CD4-positive, alpha-beta T cell treated with Interleukin-15 for 4 hours (primary cell): ENCODE measurements around the gene PTPRD.

Experiments used
- DNase-seq: peaks from one replicate; pipeline ENCODE4 v3.0.0-alpha.2; 2020; ENCODE audit warnings: low spot score

The PTPRD gene

GRCh38 chr9:9299134-9299533 lies 1313.7 kb downstream of the PTPRD start:
- DNase-seq, result no peak

DNA sequence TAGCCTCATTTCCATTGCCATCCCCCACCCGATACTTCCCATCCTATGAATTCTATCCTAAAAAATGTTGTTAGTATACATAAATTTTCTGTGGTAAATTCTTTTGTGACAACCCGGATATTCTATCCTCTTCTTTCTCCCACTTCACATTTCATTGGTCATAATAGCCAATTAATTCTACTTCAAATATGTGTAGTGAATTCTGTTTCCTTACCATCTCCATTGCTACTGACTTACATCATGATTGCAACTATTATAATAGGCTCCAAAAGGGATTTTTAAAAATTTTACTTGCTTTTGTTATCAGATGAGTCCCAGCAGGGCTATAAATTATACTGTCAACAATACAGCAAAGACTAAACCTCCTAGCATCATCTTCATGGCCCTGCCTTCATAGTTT lies 1326.8 kb downstream of the PTPRD start:
- no peak for DNase-seq

DNA sequence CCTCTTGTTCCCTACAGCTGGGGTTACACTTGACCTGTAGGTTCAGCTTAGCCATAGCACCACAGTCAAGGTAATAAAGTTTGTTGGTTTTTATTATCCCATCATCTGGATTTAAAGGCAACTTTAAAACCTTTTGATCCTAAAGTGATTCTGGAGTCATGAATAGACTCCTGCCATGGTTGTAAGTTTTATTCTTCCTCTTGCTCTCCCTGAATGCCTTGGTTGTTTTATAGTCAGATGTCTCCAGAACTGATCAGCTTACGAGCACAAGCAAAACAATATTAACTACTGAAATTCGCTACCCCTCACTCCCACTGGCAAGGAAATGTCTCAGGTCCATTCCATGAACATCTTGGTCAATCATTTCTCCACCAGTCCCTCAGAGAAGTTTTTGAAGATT lies 1328.6 kb downstream of the PTPRD start:
- no peak for DNase-seq

DNA sequence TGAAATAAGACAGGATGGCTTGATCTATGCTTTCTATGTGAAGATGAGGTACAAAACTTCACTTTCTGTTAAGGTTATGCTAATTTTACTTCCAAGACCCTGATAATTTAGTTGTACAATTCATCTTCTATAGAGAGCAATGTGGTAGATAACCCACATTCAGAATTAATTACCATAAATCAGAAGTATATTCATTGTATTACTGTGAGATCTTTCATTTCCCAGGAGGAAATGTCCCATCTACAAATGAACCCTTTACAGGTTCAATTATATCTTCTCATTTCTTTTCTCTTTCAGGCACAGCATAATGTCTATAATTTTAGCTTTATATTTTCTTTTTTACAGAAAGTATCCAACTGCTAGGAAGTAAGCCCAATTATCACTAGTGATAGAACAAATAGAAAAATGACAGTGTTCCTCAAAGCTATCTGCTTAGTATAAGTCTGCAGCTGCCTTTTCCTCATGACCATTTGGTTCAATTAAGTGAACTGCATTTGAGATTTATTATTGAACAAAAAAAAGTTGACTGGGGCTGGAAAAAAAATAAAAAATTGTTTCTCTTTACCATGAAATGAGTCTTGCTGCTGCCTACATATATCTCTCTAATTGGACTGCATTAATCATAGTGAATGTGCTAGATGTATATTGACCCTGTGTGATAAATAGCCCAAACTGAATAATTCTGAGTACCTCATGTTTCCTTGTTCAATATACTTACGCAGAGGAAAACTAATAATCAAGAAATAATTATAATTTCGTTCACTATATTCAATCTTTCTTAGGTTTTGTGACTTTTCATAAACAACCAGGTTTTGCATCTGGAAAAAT lies 1329.4 kb downstream of the PTPRD start:
- no peak for DNase-seq

GRCh38 chr9:9275601-9276000 lies 1337.2 kb downstream of the PTPRD start:
- no peak for DNase-seq

GRCh38 chr9:9257999-9258498 lies 1354.8 kb downstream of the PTPRD start:
- DNase-seq, result no peak

GRCh38 chr9:9246726-9247125 lies 1366.1 kb downstream of the PTPRD start:
- no peak for DNase-seq

DNA sequence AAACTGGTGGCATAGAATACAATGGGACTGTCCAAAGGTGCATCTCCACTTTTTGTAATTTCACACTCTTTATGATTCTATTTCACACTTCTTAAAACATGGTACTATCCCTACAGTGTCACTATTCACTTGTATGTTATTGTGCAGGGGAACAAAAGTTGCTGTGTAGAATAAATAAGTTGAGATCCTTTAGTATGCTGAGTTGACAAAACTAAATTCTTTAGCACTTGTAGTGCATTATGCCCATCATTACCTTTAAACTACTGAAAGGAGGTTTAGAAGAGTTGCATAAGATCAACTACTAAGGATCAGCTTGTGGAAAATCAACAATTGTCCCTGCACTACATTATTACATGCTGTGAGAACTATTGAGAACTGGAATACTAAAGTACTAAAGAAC lies 1380.9 kb downstream of the PTPRD start:
- DNase-seq, result no peak

DNA sequence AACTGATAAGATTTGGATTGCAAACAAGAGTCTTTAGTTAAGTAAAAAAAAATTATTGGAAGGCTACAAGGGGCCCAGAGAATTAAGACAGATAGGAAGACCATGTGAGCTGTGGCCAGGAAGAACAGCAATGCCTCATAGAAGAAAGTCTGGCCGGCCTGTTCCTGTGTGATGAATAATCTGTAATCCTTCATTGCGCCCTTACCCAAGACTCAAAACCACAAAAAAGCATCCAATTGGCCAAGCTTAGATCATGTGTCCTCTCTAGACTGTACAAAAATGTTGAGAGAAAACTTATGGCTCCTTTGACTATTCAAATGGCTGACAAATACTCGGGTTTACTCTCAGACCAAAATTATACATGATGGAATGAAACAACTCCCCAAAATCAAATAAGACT lies 1383.5 kb downstream of the PTPRD start:
- DNase-seq, result no peak

- no peak for DNase-seq
Measured at GRCh38 chr9:9223175-9223574, 1389.6 kb downstream of the PTPRD start.

DNA sequence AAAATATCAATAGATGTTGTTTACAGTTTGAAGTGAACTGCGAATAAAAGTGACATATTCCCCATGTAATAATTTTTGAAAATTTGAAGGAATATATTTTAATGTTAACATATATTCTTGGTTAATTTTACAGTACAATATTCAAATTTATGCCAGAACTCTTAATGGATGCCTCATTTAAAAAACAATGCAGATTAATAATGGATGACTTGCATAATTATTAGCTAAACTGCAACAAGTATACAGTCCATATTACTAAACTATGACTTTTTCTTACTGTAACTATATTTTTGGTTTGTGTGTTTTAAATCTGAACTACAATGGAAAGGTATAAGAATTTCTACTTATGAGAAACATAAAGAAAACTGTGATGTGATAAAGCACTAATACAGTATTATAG lies 1390.1 kb downstream of the PTPRD start:
- DNase-seq, result no peak

GRCh38 chr9:9216934-9217333 lies 1395.9 kb downstream of the PTPRD start:
- no peak for DNase-seq

GRCh38 chr9:9215050-9215449 lies 1397.8 kb downstream of the PTPRD start:
- no peak for DNase-seq

- DNase-seq, result no peak
Measured at GRCh38 chr9:9214066-9214465, 1398.7 kb downstream of the PTPRD start.

- DNase-seq, result no peak
Measured at GRCh38 chr9:9212963-9213362, 1399.8 kb downstream of the PTPRD start.

DNA sequence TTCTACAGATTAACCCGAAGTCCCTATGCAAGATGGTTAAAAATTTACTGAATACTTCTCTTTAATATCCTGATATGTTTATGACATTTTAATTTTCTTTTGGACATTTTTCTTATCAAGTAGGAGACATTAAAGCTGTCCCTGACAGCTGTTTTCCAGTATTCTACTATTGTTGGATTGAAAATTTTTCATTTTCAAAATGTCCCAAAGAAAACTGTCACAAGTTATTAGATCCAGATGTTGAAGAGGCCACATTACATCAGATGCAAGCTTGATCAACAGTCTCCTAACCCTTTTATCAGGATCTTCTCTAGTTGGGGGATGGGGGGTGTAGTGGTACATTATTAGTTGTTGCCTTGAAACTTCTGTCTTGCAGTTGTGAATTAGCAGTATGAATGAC lies 1410.5 kb downstream of the PTPRD start:
- no peak for DNase-seq

- DNase-seq, result no peak
Measured at GRCh38 chr9:9186086-9186485, 1426.7 kb downstream of the PTPRD start.

DNA sequence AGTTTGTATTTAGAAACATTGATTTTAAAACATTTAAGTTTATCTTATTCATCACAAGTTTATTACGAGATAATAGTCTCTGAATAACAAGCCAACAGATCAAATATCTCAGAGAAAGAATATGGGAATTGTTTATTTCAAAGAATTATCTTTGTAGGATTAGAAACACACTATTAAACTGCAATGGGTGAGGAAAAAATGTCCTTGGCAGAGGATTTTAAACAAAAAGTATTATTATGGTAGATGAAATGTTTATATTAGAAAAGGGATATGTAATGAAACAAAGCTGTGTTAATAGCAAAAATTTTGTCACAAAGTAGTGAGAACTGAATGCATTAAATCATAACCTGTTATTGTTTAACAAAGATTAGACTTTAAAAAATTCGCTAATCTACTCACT lies 1430.4 kb downstream of the PTPRD start:
- DNase-seq, result no peak

GRCh38 chr9:9177081-9177480 lies 1435.7 kb downstream of the PTPRD start:
- no peak for DNase-seq

- DNase-seq, result no peak
Measured at GRCh38 chr9:9174358-9174757, 1438.4 kb downstream of the PTPRD start.

DNA sequence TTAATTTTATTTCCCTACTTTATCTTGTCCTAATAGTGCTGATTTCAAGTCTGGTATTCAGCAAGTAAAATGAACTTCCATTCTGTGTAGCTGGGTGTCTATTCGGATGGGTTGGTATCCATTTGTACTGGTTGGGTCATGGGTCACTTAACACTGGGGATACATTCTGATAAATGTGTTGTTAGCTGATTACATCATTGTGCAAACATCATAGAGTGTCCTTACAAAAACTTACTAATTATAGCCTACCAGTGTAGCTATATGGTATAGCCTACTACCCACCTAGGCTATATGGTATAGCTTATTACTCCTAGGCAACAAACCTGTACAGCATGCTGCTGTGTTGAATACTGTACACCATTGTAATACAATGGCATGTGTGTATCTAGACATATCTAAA lies 1439.5 kb downstream of the PTPRD start:
- no peak for DNase-seq

GRCh38 chr9:9170439-9171134 lies 1442.2 kb downstream of the PTPRD start:
- no peak for DNase-seq

GRCh38 chr9:9142001-9142400 lies 1470.8 kb downstream of the PTPRD start:
- no peak for DNase-seq

GRCh38 chr9:9133526-9133925 lies 1479.3 kb downstream of the PTPRD start:
- DNase-seq, result no peak
